Measurements from ENCODE around the gene TEX2. TPM values are rescaled to one million over a fixed set of nuclear protein-coding genes. Genes with fewer than 3 reads are reported as not detected.
"Not testable (repeated sequence)": the region's sequence is repeated elsewhere in the genome, so short reads cannot be mapped to it uniquely, and the experiment has no call there.

Gene TEX2
- total RNA-seq, 4 donors from 2014 or later: 26.8 to 51.7 (median 44.9) TPM

DNA sequence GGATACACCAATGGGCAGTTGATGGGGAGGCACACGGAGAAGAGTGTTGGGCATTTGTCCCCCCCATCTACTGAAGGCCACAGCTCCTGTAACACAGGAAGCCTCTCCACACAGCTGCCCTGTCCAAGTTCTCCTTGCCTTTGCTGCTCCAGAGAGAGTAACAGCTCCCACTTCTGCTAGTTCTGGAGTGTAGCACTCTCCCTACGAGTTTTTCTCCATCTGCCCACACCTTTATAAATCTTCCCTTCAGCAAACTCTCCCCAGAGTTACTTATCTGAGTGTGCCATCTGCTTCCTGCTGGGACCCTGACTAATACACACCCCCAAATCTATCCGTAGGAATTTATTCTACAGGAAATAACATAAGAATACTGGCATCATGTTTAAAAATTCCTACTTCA lies 90.5 kb downstream of the TEX2 start:
- Histone ChIP-seq H3K27ac (no peak overlapping the region), H3K27me3 (no peaks in the 10 kb centered on the region), H3K9me3 (no peaks in the 10 kb centered on the region), H3K36me3 (peaks cover 0 to 12% (median 0%) of the 10 kb centered on the region in 3 donors), H3K4me3 (no peak overlapping the region), H3K4me1 (no peaks in the 10 kb centered on the region)
- DNase-seq: no peak
- no peak for TF ChIP-seq POLR2A (IDR thresholded peaks at IDR 0.05)
- no peak for TF ChIP-seq CTCF (IDR thresholded peaks at IDR 0.05)

DNA sequence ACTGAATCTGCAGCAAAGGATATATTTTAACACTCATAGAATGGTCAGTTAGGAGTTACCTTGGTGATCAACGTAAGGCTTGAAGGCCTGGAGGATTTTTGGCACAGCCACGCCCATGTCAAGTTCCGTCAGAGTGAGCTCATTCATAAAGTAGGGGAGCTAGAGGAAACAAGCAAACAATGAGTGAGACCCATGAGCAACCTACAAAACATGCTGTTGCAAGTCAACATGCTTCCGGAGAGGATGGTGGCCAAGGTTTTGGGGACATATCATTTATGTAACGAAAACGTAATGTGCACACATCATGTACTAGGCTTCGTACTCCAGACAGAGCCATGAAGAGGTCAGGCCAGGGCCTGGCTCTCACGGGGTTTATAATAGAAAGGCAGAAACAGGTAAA lies 92.0 kb downstream of the TEX2 start:
- no peaks in the 10 kb centered on the region for H3K4me1 ChIP-seq
- H3K9me3 ChIP-seq: no peaks in the 10 kb centered on the region
- TF ChIP-seq CTCF (IDR thresholded peaks at IDR 0.05): no peak
- no peak for TF ChIP-seq POLR2A (IDR thresholded peaks at IDR 0.05)
- no peak overlapping the region for H3K4me3 ChIP-seq
- H3K27ac ChIP-seq: no peak overlapping the region
- H3K36me3 ChIP-seq: peaks cover 0 to 20% (median 0%) of the 10 kb centered on the region in 3 donors
- no peaks in the 10 kb centered on the region for H3K27me3 ChIP-seq
- DNase-seq: no peak

DNA sequence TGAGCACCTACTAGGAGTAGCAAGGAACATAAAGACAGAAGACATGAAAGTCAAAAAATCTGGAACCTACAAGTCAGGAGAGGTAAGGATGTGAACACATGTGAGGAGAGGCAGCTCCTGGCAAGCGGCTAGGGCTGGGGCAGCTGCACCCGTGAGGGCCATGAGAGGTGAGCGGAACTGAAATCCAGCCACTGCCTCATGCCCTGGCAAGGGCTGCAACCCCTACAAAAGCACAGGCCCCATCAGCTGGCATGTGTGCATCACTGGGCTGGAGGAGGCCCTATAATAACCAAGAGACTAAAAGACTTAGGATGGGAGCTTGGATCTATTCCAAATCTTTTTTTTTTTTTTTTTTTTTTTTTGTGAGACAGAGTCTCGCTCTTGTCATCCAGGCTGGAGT lies 92.8 kb downstream of the TEX2 start:
- H3K36me3 ChIP-seq: peaks cover 0 to 20% (median 0%) of the 10 kb centered on the region in 3 donors
- no peaks in the 10 kb centered on the region for H3K9me3 ChIP-seq
- DNase-seq: no peak
- H3K27me3 ChIP-seq: no peaks in the 10 kb centered on the region
- no peak for TF ChIP-seq CTCF (IDR thresholded peaks at IDR 0.05)
- TF ChIP-seq POLR2A (IDR thresholded peaks at IDR 0.05): no peak
- H3K4me1 ChIP-seq: no peaks in the 10 kb centered on the region
- H3K27ac ChIP-seq: no peak overlapping the region
- H3K4me3 ChIP-seq: no peak overlapping the region

GRCh38 chr17:64167666-64168065 lies 95.4 kb downstream of the TEX2 start:
- peaks cover 0 to 20% (median 0%) of the 10 kb centered on the region in 3 donors for H3K36me3 ChIP-seq
- not testable (repeated sequence) for H3K4me1 ChIP-seq, H3K27me3 ChIP-seq, H3K27ac ChIP-seq, H3K9me3 ChIP-seq, H3K4me3 ChIP-seq, DNase-seq

DNA sequence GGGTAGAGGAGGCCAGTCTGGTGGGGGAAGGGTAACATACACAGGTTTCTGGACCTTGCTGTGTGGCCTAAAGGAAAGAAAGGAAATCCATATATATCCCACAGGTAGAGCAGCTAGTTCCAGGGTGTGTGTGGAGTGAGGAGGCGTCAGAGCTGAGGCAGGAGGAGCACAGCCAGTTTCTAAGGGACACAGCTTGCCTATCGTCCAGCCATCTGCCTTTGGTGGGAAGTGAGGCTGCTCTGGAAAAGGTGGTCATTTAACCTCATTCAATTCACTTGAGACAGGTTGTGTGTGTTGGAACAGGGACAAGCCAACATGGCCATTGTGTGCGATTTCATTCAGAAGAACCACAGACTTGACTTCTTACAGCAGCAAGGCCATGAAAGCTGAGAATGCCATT lies 96.2 kb downstream of the TEX2 start:
- Histone ChIP-seq H3K4me3 (no peak overlapping the region), H3K27ac (no peak overlapping the region), H3K4me1 (no peaks in the 10 kb centered on the region), H3K27me3 (no peaks in the 10 kb centered on the region), H3K36me3 (peaks cover 0 to 20% (median 0%) of the 10 kb centered on the region in 3 donors), H3K9me3 (no peaks in the 10 kb centered on the region)
- TF ChIP-seq CTCF (IDR thresholded peaks at IDR 0.05): no peak
- TF ChIP-seq POLR2A (IDR thresholded peaks at IDR 0.05): no peak
- DNase-seq: no peak

GRCh38 chr17:64165347-64165746 lies 97.7 kb downstream of the TEX2 start:
- H3K9me3 ChIP-seq: no peaks in the 10 kb centered on the region
- H3K4me1 ChIP-seq: no peaks in the 10 kb centered on the region
- no peak overlapping the region for H3K27ac ChIP-seq
- H3K27me3 ChIP-seq: no peaks in the 10 kb centered on the region
- peaks cover 0 to 16% (median 0%) of the 10 kb centered on the region in 3 donors for H3K36me3 ChIP-seq
- no peak for TF ChIP-seq CTCF (IDR thresholded peaks at IDR 0.05)
- TF ChIP-seq POLR2A (IDR thresholded peaks at IDR 0.05): no peak
- no peak for DNase-seq
- H3K4me3 ChIP-seq: no peak overlapping the region

Data from Peyer's patch (tissue), 4 donors.